Fibroblast of lung (primary cell): ENCODE measurements around the gene ALDOB. TPM values are rescaled to one million over a fixed set of nuclear protein-coding genes. Genes with fewer than 3 reads are reported as not detected.

Experiments used
- DNase-seq, 2 donors: peaks; one replicate each; pipeline versions ENCODE4 v3.0.0 to v3.0.0-alpha.2; 2010; ENCODE audit warnings: low read depth in 2 of 2
- H2AFZ ChIP-seq: 2 replicates; pipeline ENCODE4 v1.5.1; 2012; ENCODE audit warnings: low read length, control low read depth, inconsistent platforms
- H3K27ac ChIP-seq: 2 replicates; pipeline ENCODE4 v1.5.1; 2011; ENCODE audit warnings: low read length, control low read depth; ENCODE audit not compliant: insufficient read depth
- H3K27me3 ChIP-seq: 2 replicates; pipeline ENCODE4 v1.5.1; 2011; ENCODE audit warnings: mild to moderate bottlenecking, low read length; ENCODE audit not compliant: control insufficient read depth, insufficient read depth
- H3K36me3 ChIP-seq: 2 replicates; pipeline ENCODE4 v1.5.1; 2011; ENCODE audit warnings: low read length; ENCODE audit not compliant: control insufficient read depth, insufficient read depth
- H3K4me1 ChIP-seq: 2 replicates; pipeline ENCODE4 v1.5.1; 2011; ENCODE audit warnings: low read length; ENCODE audit not compliant: control insufficient read depth, insufficient read depth; ENCODE audit errors: extremely low read depth
- H3K4me2 ChIP-seq: 2 replicates; pipeline ENCODE4 v1.5.1; 2011; ENCODE audit warnings: low read length, control low read depth; ENCODE audit not compliant: insufficient read depth; ENCODE audit errors: extremely low read depth
- H3K4me3 ChIP-seq, 4 experiments: fragments of 200-600 bp in 1 of 4; sonication (generic) in 1 of 4; replicated peaks in 1 of 4; 2 replicates each; pipeline ENCODE4 v1.5.1; 2011 to 2016; ENCODE audit warnings: low read length in 4 of 4, low read depth in 3 of 4, mild to moderate bottlenecking in 3 of 4, control low read depth in 2 of 4, inconsistent platforms in 1 of 4, mixed read lengths in 1 of 4; ENCODE audit not compliant: insufficient read depth in 1 of 4; ENCODE audit errors: control extremely low read depth in 1 of 4
- H3K79me2 ChIP-seq: 2 replicates; pipeline ENCODE4 v1.5.1; 2012; ENCODE audit warnings: mild to moderate bottlenecking, low read length, inconsistent platforms; ENCODE audit not compliant: control insufficient read depth, insufficient read depth
- H3K9ac ChIP-seq: 2 replicates; pipeline ENCODE4 v1.5.1; 2011; ENCODE audit warnings: mild to moderate bottlenecking, low read length, control low read depth; ENCODE audit not compliant: insufficient read depth
- H3K9me3 ChIP-seq: 2 replicates; pipeline ENCODE4 v1.5.1; 2012; ENCODE audit warnings: low read depth, low read length; ENCODE audit not compliant: control insufficient read depth, insufficient read depth
- H4K20me1 ChIP-seq: 2 replicates; pipeline ENCODE4 v1.5.1; 2011; ENCODE audit warnings: low read length; ENCODE audit not compliant: control insufficient read depth, insufficient read depth; ENCODE audit errors: extremely low read depth
- CTCF ChIP-seq, 2 donors: IDR thresholded peaks in 1 of 2; conservative IDR thresholded peaks in 1 of 2; 1 replicate in 1 of 2; 2 replicates in 1 of 2; pipeline ENCODE4 v1.5.1; 2011 to 2012; ENCODE audit warnings: low read length in 2 of 2, control low read depth in 1 of 2, inconsistent platforms in 1 of 2, low read depth in 1 of 2, mild to moderate bottlenecking in 1 of 2
- EZH2 ChIP-seq: IDR thresholded peaks from 2 replicates; pipeline ENCODE4 v1.5.1; 2012; ENCODE audit warnings: low read length, control low read depth, mild to moderate bottlenecking; ENCODE audit errors: missing control alignments
- polyA plus RNA-seq, 2 donors: library from polyadenylated mRNA; depleted of rRNA in 1 of 2; stranded (reverse) in 1 of 2; unstranded in 1 of 2; fragments of >200 nt; gene quantifications; 2 replicates each; pipeline ENCODE4 v1.2.1, GENCODE V29; 2011 to 2012; ENCODE audit warnings: missing spikeins in 1 of 2
- total RNA-seq: library from RNA; depleted of rRNA; stranded (reverse); fragments of >200 nt; gene quantifications from 2 replicates; pipeline ENCODE4 v1.2.1, GENCODE V29; 2014

ALDOB gene
- total and polyA plus RNA-seq, 2 donors (not counting 1 experiment from before 2014, with no cell fraction given), result not detected

GRCh38 chr9:101432740-101433139 lies 2.8 kb downstream of the ALDOB start:
- H3K36me3 ChIP-seq, result no peaks in the 10 kb centered on the region
- no peak for DNase-seq
- TF ChIP-seq EZH2 (no peak), CTCF (conservative IDR thresholded peaks at IDR 0.05 in 1 of 2, IDR thresholded peaks at IDR 0.05 in 1 of 2; ENCODE audit: low read depth in 1 of 2, low read length in 2 of 2) (no peak)
- no peaks in the 10 kb centered on the region for H3K4me1 ChIP-seq
- no peak overlapping the region for H2AFZ ChIP-seq
- no peak overlapping the region for H3K27ac ChIP-seq
- no peak overlapping the region for H3K4me3 ChIP-seq
- no peaks in the 10 kb centered on the region for H3K9me3 ChIP-seq
- no peaks in the 10 kb centered on the region for H3K79me2 ChIP-seq
- H3K27me3 ChIP-seq, result no peaks in the 10 kb centered on the region
- H3K4me2 ChIP-seq, result no peak overlapping the region
- no peaks in the 10 kb centered on the region for H4K20me1 ChIP-seq
- no peak overlapping the region for H3K9ac ChIP-seq

DNA sequence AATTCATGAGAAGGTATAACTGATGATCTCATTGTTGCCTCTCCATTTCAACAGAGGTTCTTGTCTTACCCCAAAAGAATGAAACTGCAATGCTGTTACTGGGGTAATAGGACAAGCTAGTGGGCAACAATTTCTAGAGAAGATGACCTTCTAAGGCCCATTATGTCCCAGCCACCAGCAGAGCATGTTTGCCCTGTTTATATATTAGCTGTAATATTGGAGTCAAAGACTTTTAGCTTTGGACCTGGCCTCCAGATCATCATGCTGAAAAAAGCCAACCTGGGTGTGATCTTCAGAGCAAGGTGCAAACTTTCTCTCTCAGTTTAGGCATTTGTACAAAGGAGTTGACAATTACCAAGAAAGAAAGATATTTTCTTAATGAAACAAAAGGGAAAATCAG lies 3.4 kb downstream of the ALDOB start:
- Histone ChIP-seq H3K9ac (no peak overlapping the region), H3K4me2 (no peak overlapping the region), H3K79me2 (no peaks in the 10 kb centered on the region), H2AFZ (no peak overlapping the region), H4K20me1 (no peaks in the 10 kb centered on the region), H3K36me3 (no peaks in the 10 kb centered on the region), H3K27me3 (no peaks in the 10 kb centered on the region), H3K27ac (no peak overlapping the region), H3K4me3 (no peak overlapping the region), H3K4me1 (no peaks in the 10 kb centered on the region), H3K9me3 (no peaks in the 10 kb centered on the region)
- TF ChIP-seq EZH2, result no peak
- no peak for TF ChIP-seq CTCF (conservative IDR thresholded peaks at IDR 0.05 in 1 of 2, IDR thresholded peaks at IDR 0.05 in 1 of 2; ENCODE audit: low read depth in 1 of 2, low read length in 2 of 2)
- no peak for DNase-seq

GRCh38 chr9:101429736-101430135 lies 5.8 kb downstream of the ALDOB start:
- no peaks in the 10 kb centered on the region for H3K79me2 ChIP-seq
- H3K4me3 ChIP-seq, result no peak overlapping the region
- no peak overlapping the region for H2AFZ ChIP-seq
- H3K9me3 ChIP-seq, result no peaks in the 10 kb centered on the region
- no peak for DNase-seq
- no peak overlapping the region for H3K9ac ChIP-seq
- H3K4me1 ChIP-seq, result no peaks in the 10 kb centered on the region
- H3K36me3 ChIP-seq, result no peaks in the 10 kb centered on the region
- no peak for TF ChIP-seq EZH2
- TF ChIP-seq CTCF (conservative IDR thresholded peaks at IDR 0.05 in 1 of 2, IDR thresholded peaks at IDR 0.05 in 1 of 2; ENCODE audit: low read depth in 1 of 2, low read length in 2 of 2), result no peak
- H3K4me2 ChIP-seq, result no peak overlapping the region
- H3K27ac ChIP-seq, result no peak overlapping the region
- H4K20me1 ChIP-seq, result no peaks in the 10 kb centered on the region
- no peaks in the 10 kb centered on the region for H3K27me3 ChIP-seq
